Activated CD4-positive, alpha-beta T cell treated with anti-CD3 and anti-CD28 coated beads for 48 hours (primary cell): ENCODE data around the gene PRAMEF4.
"Not testable (repeated sequence)": the region's sequence is repeated elsewhere in the genome, so short reads cannot be mapped to it uniquely, and the experiment has no call there.

Experiments used
- DNase-seq: peaks from one replicate; pipeline ENCODE4 v3.0.0-alpha.2; 2020

Gene PRAMEF4

DNA sequence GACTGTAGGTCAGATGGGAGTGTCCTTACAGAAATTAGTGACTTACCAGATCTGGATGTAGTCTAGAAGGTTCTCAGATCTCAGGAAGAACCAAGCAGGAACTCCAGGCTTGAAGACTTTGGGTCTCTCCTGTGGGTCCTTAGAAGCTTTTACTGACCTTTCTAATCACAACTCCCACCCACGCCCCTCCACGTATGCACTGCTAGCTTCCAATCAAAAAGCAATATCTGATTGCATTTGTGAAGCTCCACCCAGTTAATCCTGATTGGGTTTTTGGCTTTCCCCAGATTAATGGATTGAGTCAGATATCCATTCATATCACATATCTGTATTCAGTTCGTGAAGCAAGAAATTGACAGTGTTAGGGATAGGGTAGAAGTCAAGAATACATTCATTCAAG lies at the start of gene PRAMEF4:
Gene PRAMEF4, minus strand, starts transcription at position 101 of the 400 bp plus-strand sequence. CDS start 2,807 bp downstream, outside the sequence.
- not testable (repeated sequence) for DNase-seq

DNA sequence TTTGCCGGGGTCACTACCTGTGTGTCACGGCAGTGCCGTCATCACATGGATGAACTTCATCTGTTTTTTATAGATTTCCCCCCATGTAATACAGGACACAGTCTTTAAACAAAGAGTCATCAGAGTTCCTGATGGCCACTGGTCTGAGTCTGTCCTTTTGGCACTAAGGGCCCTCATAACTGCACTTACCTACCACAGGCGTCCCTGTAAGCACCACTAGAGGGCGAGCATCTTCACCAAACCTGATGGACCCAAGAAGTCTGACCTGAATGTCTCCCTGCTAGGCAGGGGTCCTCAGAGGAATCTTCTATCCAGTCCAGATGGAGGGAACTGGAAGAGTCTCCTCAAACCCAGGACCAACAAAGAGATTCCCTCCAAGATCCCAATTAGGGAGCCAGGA lies 38.4 kb upstream of the PRAMEF4 start:
- not testable (repeated sequence) for DNase-seq

DNA sequence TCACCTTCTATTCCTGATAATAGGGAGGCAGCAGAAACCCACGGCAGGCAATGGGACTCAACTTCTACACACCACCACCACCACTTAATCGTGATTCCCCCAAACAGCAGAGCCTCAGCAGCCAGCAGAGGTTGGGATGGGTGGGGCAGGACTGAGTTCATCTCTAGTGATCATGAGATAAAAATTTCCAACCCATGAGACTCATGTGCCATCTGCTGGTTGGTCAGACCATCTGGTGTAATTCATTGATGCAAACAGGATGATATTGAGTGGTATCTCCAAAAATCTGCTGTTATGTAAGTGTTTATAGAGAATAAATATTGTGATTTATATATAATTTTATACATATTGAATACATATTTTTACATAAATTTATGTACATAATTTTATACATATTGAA lies 35.7 kb upstream of the PRAMEF4 start:
- DNase-seq, result not testable (repeated sequence)

DNA sequence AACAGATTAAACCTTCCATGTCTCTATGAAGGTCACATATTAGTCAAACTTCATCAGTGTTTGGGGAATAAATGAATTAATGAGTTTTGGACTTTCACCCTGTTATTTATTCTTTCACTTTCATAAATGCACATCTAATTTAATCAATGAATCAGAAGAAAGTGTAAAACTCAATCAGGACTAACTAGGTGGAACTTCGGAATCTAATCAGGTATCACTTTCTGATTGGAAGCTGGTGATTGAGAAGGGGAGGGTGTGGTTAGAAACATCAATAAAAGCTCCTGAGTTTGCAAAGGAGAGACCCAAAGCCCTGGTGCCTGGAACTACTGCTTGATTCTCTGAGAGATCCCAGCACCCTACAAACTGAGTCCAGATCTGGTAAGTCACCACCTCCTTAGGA lies 30.3 kb upstream of the PRAMEF4 start, which contains the start of gene PRAMEF7:
Gene PRAMEF7, plus strand, starts transcription at position 301 of the 400 bp plus-strand sequence. CDS start 1,083 bp downstream, outside the sequence.
- not testable (repeated sequence) for DNase-seq

DNA sequence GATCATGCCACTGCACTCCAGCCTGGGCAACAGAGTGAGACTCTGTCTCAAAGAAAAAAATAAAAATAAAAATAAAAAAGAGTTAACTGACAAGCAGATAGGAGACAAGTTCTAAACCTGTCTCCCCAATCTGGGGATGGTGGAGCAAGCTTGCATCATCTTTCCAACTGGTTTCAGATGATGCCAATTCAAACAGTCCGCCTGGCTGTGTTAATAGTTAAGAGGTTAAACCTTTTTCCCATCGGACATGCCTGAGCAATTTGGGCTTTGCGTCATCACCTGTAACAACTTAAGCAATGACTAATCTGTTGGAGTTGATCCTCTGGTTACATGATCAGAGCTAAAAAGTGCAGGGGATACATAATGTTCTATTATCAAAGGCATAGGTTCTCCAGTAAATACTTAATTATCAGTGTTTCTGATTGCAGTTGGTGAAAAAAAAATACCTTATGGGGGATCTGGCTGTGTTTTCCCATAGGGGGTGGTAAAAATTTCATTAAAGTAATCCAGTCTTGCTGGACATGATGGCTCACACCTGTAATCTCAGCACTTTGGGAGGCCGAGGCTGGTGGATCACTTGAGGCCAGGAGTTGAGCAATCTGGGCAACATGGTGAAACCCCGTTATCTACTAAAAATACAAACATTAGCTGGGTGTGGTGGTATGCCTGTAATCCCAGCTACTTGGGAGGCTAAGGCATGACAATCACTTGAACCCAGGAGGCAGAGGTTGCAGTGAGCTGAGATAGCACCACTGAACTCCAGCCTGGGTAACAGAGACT lies 18.0 kb upstream of the PRAMEF4 start:
- DNase-seq, result not testable (repeated sequence)

DNA sequence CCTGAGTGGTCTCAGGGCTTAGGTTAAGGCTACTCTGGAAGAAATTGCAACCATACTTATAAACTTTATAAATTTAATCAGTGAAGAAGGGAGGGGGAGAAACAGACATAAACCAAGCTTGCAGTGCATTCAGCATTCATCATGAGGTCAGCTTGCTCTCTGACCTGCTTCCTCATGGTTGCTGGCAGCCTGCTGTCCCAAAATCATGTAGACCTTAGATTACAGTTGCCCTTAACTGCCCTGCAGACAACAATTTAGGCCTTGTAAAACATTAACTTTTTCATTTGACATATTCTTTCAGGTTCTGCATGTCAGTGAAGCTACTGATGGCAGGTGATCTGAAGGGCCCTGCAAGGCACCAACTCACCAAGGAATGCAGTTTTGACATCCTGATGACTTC lies 13.2 kb upstream of the PRAMEF4 start:
- not testable (repeated sequence) for DNase-seq

DNA sequence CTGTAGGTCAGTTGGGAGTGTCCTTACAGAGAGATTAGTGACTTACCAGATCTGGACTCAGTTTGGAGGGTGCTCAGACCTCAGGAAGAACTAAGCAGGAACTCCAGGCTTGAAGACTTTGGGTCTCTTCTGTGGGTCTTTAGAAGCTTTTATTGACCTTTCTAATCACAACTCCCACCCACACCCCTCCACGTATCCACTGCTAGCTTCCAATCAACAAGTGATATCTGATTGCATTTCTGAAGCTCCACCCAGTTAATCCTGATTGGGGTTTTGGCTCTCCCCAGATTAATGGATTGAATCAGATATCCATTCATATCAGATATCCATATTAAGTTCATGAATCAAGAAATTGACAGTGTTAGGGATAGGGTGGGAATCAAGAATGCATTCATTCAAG lies 12.2 kb upstream of the PRAMEF4 start, which contains the start of gene PRAMEF10:
Gene PRAMEF10, minus strand, starts transcription at position 101 of the 400 bp plus-strand sequence. CDS start 2,423 bp downstream, outside the sequence.
- not testable (repeated sequence) for DNase-seq

DNA sequence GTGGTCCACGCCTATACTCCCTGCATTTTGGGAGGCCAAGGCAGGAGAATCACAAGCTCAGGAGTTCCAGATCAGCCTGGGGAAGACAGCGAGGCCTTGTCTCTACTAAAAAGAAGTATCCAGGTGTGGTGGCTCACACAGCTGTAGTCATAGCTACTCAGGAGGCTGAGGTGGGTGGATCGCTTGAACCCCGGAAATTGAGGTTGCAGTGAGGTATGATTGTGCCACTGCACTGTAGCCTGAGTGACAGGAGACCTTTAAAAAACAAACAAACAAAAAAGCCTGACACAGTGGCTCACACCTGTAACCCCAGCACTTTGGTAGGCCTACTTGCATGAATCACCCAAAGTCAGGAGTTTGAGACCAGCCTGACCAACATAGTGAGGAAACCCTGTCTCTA lies 7.5 kb downstream of the PRAMEF4 start:
- not testable (repeated sequence) for DNase-seq

DNA sequence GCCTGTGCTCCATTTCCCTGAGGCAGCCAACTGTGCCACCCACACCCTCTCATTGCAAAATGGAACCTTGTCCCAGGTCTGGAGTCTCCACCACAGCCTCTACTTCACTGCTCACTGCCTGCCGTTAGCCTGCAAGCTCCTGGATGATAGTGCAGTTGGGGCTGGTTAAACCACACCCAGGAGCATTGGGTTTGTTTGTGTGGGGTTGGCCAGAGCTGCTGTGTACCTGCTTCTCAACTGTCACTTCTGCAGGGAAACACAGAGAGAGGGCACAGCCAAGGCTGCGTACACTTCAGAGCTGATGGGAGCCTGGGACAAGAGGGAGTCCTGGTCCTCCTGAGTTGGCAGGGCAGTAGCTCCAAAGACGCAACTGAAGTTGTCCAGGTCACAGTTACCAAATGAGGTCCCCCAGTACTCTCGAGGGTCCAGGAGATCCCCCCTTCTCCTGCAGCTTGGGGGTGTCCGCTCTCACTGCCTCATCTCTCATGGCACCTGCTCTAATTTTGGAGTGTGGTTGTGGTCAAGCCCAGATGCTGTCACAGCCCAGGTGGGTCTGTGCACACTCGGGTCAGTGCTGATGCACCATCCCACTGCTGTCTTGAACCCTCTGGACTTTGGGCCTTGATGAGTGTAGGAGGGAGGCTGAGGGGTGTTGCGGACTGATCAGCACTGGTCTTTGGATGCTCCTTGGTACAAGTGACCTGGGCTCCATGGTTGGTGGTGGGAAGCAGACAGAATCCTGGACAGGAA lies 22.7 kb downstream of the PRAMEF4 start:
- not testable (repeated sequence) for DNase-seq

DNA sequence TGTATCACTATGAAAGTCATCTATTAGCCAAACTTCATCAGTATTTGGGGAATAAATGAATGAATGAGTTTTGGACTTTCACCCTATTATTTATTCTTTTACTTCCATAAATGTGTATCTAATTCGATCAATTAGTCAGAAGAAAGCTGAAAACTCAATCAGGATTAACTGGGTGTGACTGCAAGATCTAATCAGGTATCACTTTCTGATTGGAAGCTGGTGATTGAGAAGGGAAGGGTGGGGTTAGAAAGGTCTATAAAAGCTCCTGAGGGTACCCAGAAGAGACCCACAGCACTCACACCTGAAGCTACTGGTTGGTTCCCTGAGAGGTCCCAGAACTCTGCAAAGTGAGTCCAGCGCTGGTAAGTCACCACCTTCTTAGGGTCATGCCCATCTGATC lies 29.2 kb downstream of the PRAMEF4 start, which contains the start of gene PRAMEF2:
Gene PRAMEF2, plus strand, starts transcription at position 301 of the 400 bp plus-strand sequence. CDS start 1,924 bp downstream, outside the sequence.
- DNase-seq, result not testable (repeated sequence)

DNA sequence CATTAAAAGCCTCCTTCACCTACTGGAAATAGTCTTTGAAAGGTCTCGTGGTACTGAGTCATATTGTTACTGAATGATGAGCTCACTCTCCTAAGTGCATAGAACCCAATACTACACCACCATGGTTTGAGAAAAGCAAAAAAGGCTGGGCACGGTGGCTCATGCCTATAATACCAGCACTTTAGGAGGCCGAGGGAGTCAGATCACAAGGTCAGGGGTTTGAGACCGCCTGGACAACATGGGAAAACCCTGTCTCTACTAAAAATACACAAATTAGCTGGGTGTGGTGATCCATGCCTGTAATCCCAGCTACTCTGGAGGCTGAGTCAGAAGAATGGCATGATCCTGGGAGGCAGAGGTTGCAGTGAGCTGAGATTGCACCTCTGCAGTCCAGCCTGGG lies 34.2 kb downstream of the PRAMEF4 start:
- DNase-seq, result no peak

DNA sequence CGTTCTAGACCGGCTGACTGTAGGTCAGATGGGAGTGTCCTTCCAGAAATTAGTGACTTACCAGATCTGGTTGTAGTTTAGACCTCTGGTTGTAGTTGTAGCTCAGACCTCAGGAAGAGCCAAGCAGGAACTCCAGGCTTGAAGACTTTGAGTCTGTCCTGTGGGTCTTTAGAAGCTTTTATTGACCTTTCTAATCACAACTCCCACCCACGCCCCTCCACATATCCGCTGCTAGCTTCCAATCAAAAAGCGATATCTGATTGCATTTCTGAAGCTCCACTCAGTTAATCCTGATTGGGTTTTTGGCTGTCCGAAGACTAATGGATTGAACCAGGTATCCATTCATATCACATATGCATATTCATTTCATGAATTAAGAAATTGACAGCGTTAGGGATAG lies 37.4 kb downstream of the PRAMEF4 start, which contains the start of gene HNRNPCL1:
Gene HNRNPCL1, minus strand, starts transcription at position 101 of the 400 bp plus-strand sequence. CDS start 431 bp downstream, outside the sequence.
- not testable (repeated sequence) for DNase-seq

DNA sequence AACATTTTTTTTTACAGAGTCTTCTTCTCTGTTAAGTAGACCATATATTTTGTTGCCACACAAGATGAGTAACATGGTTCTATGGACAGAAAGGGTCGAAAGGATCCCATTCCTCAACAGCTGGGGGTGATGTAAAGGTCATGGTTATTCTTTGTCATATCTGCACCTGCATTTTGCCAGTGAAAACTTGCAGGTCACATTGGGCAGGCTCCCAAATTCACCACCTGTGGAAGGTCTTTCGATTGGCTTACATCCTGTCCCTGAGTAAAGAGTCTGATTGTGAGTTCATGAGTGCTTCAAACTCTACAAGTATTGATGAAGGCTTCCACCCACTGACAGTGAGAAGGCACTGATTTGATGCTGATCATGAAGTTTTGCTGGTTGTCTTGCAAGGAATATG lies 52.8 kb downstream of the PRAMEF4 start:
- DNase-seq, result not testable (repeated sequence)

DNA sequence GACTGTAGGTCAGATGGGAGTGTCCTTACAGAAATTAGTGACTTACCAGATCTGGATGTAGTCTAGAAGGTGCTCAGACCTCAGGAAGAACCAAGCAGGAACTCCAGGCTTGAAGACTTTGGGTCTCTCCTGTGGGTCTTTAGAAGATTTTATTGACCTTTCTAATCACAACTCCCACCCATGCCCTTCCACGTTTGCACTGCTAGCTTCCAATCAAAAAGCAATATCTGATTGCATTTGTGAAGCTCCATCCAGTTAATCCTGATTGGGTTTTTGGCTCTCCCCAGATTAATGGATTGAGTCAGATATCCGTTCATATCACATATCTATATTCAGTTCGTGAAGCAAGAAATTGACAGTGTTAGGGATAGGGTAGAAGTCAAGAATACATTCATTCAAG lies 54.7 kb downstream of the PRAMEF4 start, which contains the start of gene PRAMEF11:
Gene PRAMEF11, minus strand, starts transcription at position 101 of the 400 bp plus-strand sequence. CDS start 2,621 bp downstream, outside the sequence.
- DNase-seq, result not testable (repeated sequence)
